ENCODE results near the gene FAM13A.
A peak's percentile ranks its signal among the peaks of the same experiment; 100 is the strongest.

FAM13A gene

DNA sequence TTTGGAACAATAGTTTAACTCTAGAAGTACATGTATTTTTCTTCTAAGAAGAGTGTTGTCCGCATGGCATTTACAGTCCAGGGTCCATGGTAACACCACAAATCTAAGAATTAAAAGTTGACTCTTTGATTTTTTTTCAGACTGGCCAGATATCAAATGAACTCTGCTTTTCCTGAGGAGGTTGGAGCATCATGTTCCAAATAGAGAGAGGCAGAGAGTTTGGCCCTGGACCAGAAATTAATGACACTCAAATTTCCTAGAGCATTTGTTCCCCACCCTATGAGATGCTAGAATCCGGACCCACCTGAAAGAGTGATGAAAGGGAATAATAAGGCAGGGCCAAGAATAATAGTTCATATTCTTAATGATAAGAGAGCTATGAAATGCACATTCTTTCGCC lies 312.4 kb downstream of the FAM13A start:
- H3K4me3 ChIP-seq (ENCODE audit: control insufficient read depth, low read depth, low read length), result no peak overlapping the region
- TF ChIP-seq, protein P1, sequence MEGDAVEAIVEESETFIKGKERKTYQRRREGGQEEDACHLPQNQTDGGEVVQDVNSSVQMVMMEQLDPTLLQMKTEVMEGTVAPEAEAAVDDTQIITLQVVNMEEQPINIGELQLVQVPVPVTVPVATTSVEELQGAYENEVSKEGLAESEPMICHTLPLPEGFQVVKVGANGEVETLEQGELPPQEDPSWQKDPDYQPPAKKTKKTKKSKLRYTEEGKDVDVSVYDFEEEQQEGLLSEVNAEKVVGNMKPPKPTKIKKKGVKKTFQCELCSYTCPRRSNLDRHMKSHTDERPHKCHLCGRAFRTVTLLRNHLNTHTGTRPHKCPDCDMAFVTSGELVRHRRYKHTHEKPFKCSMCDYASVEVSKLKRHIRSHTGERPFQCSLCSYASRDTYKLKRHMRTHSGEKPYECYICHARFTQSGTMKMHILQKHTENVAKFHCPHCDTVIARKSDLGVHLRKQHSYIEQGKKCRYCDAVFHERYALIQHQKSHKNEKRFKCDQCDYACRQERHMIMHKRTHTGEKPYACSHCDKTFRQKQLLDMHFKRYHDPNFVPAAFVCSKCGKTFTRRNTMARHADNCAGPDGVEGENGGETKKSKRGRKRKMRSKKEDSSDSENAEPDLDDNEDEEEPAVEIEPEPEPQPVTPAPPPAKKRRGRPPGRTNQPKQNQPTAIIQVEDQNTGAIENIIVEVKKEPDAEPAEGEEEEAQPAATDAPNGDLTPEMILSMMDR (IDR thresholded peaks at IDR 0.05; ENCODE audit: control insufficient read depth, insufficient read depth, low read depth, low read length, missing control alignments), result no peak
- DNase-seq (ENCODE audit: low read depth), result no peak

DNA sequence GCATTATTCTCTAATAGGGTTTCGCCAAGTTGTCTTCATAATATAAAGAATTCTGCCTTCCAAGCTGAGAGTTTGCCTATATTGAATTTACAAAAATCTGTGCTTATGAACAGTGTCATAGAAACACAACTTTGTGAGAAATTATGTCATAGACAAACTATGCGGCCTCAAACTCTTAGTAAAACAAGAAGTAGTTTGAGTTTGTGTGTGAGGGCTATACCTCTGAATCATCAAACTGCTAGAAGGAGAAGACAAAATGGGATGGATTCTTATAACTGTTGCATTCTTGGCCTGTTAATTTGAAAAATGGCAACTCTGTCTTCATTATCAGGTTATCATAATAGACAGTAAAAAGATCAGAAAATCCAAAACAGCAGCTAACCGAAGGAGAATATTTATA lies 313.3 kb downstream of the FAM13A start:
- TF ChIP-seq, protein P1 (IDR thresholded peaks at IDR 0.05; ENCODE audit: control insufficient read depth, insufficient read depth, low read depth, low read length, missing control alignments), result no peak
- no peak overlapping the region for H3K4me3 ChIP-seq (ENCODE audit: control insufficient read depth, low read depth, low read length)
- peak; percentile 32 for DNase-seq (ENCODE audit: low read depth)

DNA sequence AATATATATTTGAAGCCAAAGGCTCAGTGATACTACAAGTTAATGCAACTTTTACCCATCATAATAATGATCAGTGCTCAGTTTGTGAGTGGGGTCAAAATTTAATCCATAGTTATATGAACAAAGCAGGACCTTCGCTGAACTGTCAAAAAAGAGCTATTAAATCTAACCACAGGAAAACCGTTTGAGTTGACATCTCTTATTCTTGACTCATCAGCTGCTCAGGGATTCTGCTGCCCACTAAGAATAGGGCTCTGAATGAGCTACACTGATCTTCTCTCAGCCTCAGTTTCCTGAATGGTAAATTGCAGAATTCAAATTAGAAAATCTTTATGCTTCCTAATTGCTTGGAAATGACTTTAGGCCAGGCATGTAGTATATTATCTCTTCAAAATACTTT lies 314.4 kb downstream of the FAM13A start:
- H3K4me3 ChIP-seq (ENCODE audit: control insufficient read depth, low read depth, low read length), result no peak overlapping the region
- DNase-seq (ENCODE audit: low read depth), result no peak
- TF ChIP-seq, protein P1 (IDR thresholded peaks at IDR 0.05; ENCODE audit: control insufficient read depth, insufficient read depth, low read depth, low read length, missing control alignments), result no peak

DNA sequence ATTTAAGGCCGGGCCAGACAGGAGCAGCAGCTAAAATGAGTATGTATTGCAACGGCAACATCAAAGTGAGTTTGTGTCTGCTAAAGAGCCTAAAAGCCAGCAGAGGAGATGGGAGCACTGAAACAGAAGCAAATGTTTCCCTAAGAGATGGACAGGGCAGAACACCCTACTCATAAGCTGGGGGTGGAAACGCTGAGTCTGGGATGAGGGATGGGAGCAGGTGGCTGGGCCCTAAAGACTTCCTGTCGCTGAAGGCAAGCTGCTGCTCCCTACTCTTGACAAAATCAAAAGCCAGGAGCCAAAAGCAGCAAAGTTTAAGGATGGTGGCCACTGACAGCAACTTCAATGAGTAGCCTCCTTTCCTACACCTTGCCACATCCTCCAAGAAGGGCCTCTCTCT lies 318.8 kb downstream of the FAM13A start:
- DNase-seq (ENCODE audit: low read depth), result no peak
- TF ChIP-seq, protein P1 (IDR thresholded peaks at IDR 0.05; ENCODE audit: control insufficient read depth, insufficient read depth, low read depth, low read length, missing control alignments), result no peak
- no peak overlapping the region for H3K4me3 ChIP-seq (ENCODE audit: control insufficient read depth, low read depth, low read length)

DNA sequence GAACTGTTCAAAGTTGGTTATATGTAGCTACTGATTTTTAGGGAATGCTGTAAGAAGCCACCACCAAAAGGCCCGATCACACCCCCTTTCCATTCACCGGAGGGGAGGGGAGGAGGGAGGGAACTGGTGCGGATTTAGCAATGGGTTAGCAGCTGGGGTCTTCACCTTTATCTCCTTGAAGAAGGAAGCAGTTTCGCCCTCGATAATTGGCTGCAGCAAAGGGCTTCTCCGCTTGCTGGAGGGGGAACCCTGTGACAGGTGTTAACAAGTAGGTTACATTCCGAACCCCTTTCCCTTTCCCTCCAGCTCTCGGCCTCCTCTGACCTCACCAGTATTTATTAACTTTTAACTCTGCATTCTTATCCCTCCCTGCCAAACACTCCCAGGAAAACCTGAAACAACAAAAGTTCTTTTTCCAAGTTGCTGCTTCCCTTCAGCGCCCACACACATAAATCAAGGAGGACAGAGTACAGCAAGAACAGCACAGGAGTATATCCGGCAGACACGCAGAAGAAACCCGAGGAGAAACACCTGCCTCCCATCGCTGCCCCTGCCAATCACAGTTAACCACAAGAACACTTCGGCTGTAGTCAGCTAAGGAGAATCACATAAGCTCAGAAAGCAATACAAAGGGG lies 319.6 kb downstream of the FAM13A start:
- H3K4me3 ChIP-seq (ENCODE audit: control insufficient read depth, low read depth, low read length), result no peak overlapping the region
- DNase-seq (ENCODE audit: low read depth), result no peak
- TF ChIP-seq, protein P1 (IDR thresholded peaks at IDR 0.05; ENCODE audit: control insufficient read depth, insufficient read depth, low read depth, low read length, missing control alignments), result no peak

DNA sequence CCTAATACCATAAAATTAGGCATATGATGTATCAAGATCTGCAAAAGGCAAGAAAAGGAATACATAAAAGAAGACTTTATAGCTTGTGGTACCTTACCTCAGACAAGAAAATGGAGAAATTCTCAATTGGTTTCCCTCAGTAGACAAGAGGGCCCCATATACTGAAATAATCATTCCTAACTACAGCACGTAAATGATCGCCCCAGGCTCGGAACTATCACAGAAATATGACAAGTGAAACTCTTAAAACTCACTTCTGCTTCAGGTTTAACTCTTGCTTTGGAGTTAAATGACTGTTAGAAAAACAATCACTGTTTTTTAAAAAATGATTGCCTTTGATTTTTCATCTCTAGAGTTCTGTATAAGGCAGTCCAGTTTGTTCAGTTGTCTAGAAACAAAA lies 320.7 kb downstream of the FAM13A start:
- no peak for DNase-seq (ENCODE audit: low read depth)
- no peak overlapping the region for H3K4me3 ChIP-seq (ENCODE audit: control insufficient read depth, low read depth, low read length)
- TF ChIP-seq, protein P1 (IDR thresholded peaks at IDR 0.05; ENCODE audit: control insufficient read depth, insufficient read depth, low read depth, low read length, missing control alignments), result no peak

Data from AG09309 (cell line).